PC-9 (cell line): ENCODE results near the gene SDK1.

Experiments used
- CTCF ChIP-seq: fragments of 200-600 bp; sonication (generic); conservative IDR thresholded peaks from 2 replicates; pipeline ENCODE4 v1.6.1; 2017; ENCODE audit warnings: mixed run types, antibody characterized with exemption, mild to moderate bottlenecking, moderate library complexity
- EZH2 ChIP-seq: fragments of 200-600 bp; sonication (generic); IDR thresholded peaks from 2 replicates; pipeline ENCODE4 v1.8.0; 2017; ENCODE audit warnings: antibody characterized with exemption, low read depth

- TF ChIP-seq EZH2: no peak
- TF ChIP-seq CTCF: no peak
Measured at GRCh38 chr7:3327099-3327498, 26.0 kb downstream of the SDK1 start.
